ENCODE results near the gene GATA2. TPM values are rescaled to one million over a fixed set of nuclear protein-coding genes. Genes with fewer than 3 reads are reported as not detected.

GATA2 gene
- total RNA-seq, 1 donor from 2014 or later: 56.0 TPM

DNA sequence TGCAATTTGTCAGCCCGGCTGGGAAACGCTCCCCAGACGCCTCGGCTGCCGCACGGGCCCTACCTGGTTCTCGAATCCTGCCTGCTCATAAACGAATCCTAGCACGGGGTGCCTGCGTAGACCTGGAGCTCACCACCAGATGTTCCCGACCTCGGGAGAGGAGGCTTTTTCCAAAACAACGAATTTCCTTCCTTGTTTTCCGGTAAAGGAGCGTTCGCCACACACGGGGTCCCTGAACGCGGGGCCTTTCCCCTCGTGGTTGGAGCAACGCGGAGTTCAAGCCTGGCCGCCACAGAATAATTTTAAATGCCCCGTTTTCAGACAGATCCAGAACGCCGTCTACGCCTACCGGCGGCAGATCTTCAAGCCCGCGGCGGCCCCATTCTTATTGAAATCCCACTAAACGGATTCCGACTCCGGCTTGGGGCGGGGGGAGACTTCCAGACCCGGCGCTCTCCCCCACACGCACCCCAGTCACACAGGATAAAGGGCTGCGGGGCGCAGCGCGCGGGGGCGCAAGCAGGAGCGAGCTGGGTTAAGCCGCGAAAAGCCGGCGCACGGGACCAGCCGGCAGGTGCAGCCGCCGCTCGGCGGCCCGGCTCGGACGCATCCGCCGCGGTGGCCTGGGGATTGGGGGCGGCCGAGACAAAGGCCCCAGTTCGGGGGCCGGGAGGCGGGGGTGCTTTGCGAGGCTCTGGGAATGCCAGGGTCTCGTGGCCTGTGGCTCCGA is 895 bp downstream of the GATA2 start:
- intact Hi-C loops (cut with DNase I): loop anchor here (10.0 kb wide), 1 partner anchor 417 kb away; no protein-coding TSS in a partner anchor
- Histone ChIP-seq H3K27ac (no peak overlapping the region), H3K4me1 (peaks cover 26 to 39% of the 10 kb centered on the region in 2 donors), H3K27me3 (peaks cover 60% of the 10 kb centered on the region), H3K4me3 (peak overlapping the region in 1 of 2 donors; percentile 15), H3K9me3 (no peaks in the 10 kb centered on the region), H3K36me3 (no peaks in the 10 kb centered on the region)
- DNase-seq (ENCODE audit: low spot score in 2 of 2): peak in 1 of 2 donors; percentile 41
- TF ChIP-seq, protein P1, sequence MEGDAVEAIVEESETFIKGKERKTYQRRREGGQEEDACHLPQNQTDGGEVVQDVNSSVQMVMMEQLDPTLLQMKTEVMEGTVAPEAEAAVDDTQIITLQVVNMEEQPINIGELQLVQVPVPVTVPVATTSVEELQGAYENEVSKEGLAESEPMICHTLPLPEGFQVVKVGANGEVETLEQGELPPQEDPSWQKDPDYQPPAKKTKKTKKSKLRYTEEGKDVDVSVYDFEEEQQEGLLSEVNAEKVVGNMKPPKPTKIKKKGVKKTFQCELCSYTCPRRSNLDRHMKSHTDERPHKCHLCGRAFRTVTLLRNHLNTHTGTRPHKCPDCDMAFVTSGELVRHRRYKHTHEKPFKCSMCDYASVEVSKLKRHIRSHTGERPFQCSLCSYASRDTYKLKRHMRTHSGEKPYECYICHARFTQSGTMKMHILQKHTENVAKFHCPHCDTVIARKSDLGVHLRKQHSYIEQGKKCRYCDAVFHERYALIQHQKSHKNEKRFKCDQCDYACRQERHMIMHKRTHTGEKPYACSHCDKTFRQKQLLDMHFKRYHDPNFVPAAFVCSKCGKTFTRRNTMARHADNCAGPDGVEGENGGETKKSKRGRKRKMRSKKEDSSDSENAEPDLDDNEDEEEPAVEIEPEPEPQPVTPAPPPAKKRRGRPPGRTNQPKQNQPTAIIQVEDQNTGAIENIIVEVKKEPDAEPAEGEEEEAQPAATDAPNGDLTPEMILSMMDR (IDR thresholded peaks at IDR 0.05): no peak

DNA sequence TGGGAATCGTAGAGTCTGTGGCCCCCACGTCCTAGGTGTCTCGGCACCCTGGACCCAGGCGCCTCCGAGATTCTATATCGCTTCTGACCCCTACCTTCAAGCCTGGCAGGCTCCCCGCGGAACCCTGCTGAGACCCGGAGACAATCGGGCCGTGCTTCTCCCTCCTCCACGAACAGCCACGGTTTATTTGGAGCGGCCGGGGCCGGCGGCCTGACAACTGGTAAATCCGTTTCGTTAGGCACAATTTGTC is 1.4 kb downstream of the GATA2 start:
- Histone ChIP-seq H3K9me3 (no peaks in the 10 kb centered on the region), H3K4me3 (no peak overlapping the region), H3K36me3 (no peaks in the 10 kb centered on the region), H3K27ac (no peak overlapping the region), H3K4me1 (peaks cover 23 to 43% of the 10 kb centered on the region in 2 donors), H3K27me3 (peaks cover 57% of the 10 kb centered on the region)
- peak in 1 of 2 donors; percentile 58 for DNase-seq (ENCODE audit: low spot score in 2 of 2)
- TF ChIP-seq, protein P1 (IDR thresholded peaks at IDR 0.05): no peak
- intact Hi-C loops (cut with DNase I): loop anchor here (10.0 kb wide), 1 partner anchor 417 kb away; no protein-coding TSS in a partner anchor

DNA sequence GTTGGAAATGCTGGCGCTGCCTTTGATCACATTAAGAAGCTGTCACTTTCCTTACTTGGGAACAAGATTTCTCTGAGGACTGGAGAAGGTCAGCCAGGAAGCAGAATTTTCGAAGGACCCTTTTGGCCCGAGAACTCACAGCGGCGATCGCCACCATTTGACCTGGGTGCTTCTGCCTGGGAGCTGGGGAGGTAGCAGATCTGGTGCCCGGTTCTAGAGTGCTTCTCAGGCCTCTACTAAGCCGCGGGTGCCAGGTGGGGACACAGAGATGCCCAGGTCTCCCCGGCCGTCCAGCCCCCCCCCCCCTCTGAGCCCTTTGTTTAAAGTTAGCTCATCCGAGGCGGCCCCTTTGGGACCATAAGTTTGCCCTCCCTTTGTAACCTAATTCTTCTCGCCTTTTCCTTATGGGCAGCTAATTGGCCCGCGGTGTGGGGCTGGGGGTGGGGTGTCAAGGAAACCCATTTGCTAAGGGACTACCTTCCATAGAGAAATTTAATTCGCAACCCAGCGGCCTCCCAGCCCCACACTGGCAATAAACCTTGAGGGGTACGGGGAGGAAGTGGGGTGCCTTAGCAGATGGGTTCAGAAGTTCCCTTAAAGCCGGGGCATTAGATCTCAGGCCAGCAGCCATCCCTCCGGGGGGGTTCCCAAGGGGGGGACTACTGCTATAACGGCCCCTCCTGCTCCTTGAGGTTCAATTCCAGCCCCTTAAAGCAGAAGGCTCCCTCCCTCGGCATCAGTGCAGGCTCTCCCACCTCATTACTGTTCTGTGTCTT is 1.9 kb downstream of the GATA2 start:
- peak in 1 of 2 donors; percentile 52 for DNase-seq (ENCODE audit: low spot score in 2 of 2)
- no peak overlapping the region for H3K27ac ChIP-seq
- H3K36me3 ChIP-seq: no peaks in the 10 kb centered on the region
- H3K9me3 ChIP-seq: no peaks in the 10 kb centered on the region
- intact Hi-C loops (cut with DNase I): loop anchor here (10.0 kb wide), 1 partner anchor 416 kb away; no protein-coding TSS in a partner anchor
- peaks cover 58% of the 10 kb centered on the region for H3K27me3 ChIP-seq
- peaks cover 23 to 45% of the 10 kb centered on the region in 2 donors for H3K4me1 ChIP-seq
- TF ChIP-seq, protein P1 (IDR thresholded peaks at IDR 0.05): no peak
- H3K4me3 ChIP-seq: peak overlapping the region in 1 of 2 donors; percentile 71

DNA sequence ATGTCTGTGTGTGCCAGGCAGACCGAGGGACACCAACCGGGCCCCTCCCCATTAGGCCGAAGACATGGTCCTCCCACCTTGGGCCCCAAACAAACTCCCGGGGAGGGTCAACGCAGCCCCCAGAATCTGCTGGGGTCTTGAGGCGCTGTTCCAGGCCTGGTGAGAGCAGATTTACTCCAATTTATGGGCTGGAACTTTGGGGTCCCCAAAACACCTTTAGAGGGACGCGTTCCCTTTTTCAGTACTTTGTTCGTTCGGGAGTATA is 2.4 kb downstream of the GATA2 start:
- TF ChIP-seq, protein P1 (IDR thresholded peaks at IDR 0.05): no peak
- Histone ChIP-seq H3K4me1 (peaks cover 23 to 45% of the 10 kb centered on the region in 2 donors), H3K36me3 (no peaks in the 10 kb centered on the region), H3K27ac (no peak overlapping the region), H3K4me3 (peak overlapping the region; percentile 47 to 71), H3K9me3 (no peaks in the 10 kb centered on the region), H3K27me3 (peaks cover 63% of the 10 kb centered on the region)
- intact Hi-C loops (cut with DNase I): loop anchor here (10.0 kb wide), 1 partner anchor 416 kb away; no protein-coding TSS in a partner anchor
- DNase-seq (ENCODE audit: low spot score in 2 of 2): peak in 1 of 2 donors; percentile 53

DNA sequence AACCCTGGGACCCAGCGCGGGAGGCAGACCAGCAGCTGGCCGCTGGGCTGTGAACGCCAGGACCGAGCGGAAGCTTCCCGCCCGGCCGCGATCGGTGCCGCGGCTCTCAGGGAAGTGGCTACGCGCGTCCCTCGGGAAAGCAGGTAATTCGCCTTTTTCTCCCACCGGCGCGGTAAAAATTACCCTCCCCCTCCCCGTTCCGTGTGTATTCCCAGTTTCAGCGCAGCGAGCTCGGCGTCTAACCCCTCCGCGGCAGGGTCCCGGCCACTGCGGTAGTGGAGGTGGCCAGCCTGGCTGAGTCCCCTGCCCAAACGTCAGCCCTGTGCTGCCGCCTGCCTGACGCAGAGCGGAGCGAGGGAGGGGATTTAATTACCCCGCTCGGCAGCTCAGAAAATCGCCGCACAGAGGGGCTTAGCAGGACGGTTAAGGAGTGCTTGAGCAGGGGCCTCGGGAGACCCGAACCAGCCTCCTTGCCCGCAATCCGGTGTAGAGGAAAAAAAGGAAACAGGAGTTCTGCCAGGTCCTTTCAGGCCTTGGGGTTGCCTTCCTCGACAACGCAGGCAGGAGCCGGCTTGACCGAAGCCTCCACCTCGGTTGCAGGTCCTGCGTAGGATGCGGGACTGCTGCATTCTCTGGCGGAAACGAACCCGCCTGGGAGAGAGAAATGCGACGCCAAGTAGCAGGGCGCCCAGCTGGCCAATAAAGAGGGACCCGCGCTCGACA is 2.9 kb downstream of the GATA2 start:
- Histone ChIP-seq H3K4me1 (peaks cover 23 to 45% of the 10 kb centered on the region in 2 donors), H3K9me3 (no peaks in the 10 kb centered on the region), H3K27ac (peak overlapping the region; percentile 22 to 31), H3K27me3 (peaks cover 64% of the 10 kb centered on the region), H3K36me3 (no peaks in the 10 kb centered on the region), H3K4me3 (peak overlapping the region; percentile 47 to 71)
- TF ChIP-seq, protein P1 (IDR thresholded peaks at IDR 0.05): no peak
- intact Hi-C loops (cut with DNase I): loop anchor here (5.0 to 10.0 kb wide), 2 partner anchors 117 to 415 kb away; no protein-coding TSS in a partner anchor
- DNase-seq (ENCODE audit: low spot score in 2 of 2): peak in 1 of 2 donors; percentile 62
